ENCODE results near the gene TBCK. TPM values are rescaled to one million over a fixed set of nuclear protein-coding genes. Genes with fewer than 3 reads are reported as not detected.

Gene TBCK
- total RNA-seq, 1 donor from 2014 or later: 25.1 TPM

GRCh38 chr4:106034220-106034619 lies 281.8 kb downstream of the TBCK start:
- Mint-ChIP-seq H3K4me1 (ENCODE audit: low read depth) (no peaks in the 10 kb centered on the region), H3K27ac (no peak overlapping the region), H3K36me3 (ENCODE audit: low read depth) (no peaks in the 10 kb centered on the region), H3K9me3 (no peaks in the 10 kb centered on the region), H3K4me3 (no peak overlapping the region), H3K27me3 (ENCODE audit: insufficient read depth) (no peaks in the 10 kb centered on the region)
- intact Hi-C loops (cut with micrococcal nuclease): no loop called here
- DNase-seq (ENCODE audit: low spot score): no peak

- no peak overlapping the region for H3K4me3 Mint-ChIP-seq
- H3K27me3 Mint-ChIP-seq (ENCODE audit: insufficient read depth): no peaks in the 10 kb centered on the region
- H3K36me3 Mint-ChIP-seq (ENCODE audit: low read depth): no peaks in the 10 kb centered on the region
- H3K27ac Mint-ChIP-seq: no peak overlapping the region
- DNase-seq (ENCODE audit: low spot score): no peak
- intact Hi-C loops (cut with micrococcal nuclease): no loop called here
- no peaks in the 10 kb centered on the region for H3K4me1 Mint-ChIP-seq (ENCODE audit: low read depth)
- no peaks in the 10 kb centered on the region for H3K9me3 Mint-ChIP-seq
Observed at GRCh38 chr4:106033469-106033868, 282.5 kb downstream of the TBCK start.

- Mint-ChIP-seq H3K36me3 (ENCODE audit: low read depth) (no peaks in the 10 kb centered on the region), H3K27me3 (ENCODE audit: insufficient read depth) (no peaks in the 10 kb centered on the region), H3K27ac (no peak overlapping the region), H3K4me3 (no peak overlapping the region), H3K9me3 (no peaks in the 10 kb centered on the region), H3K4me1 (ENCODE audit: low read depth) (no peaks in the 10 kb centered on the region)
- DNase-seq (ENCODE audit: low spot score): no peak
- intact Hi-C loops (cut with micrococcal nuclease): no loop called here
Observed at GRCh38 chr4:106032851-106033286, 283.1 kb downstream of the TBCK start.

GRCh38 chr4:106022454-106022853 lies 293.6 kb downstream of the TBCK start:
- intact Hi-C loops (cut with micrococcal nuclease): no loop called here
- H3K4me1 Mint-ChIP-seq (ENCODE audit: low read depth): no peaks in the 10 kb centered on the region
- no peaks in the 10 kb centered on the region for H3K27me3 Mint-ChIP-seq (ENCODE audit: insufficient read depth)
- no peaks in the 10 kb centered on the region for H3K9me3 Mint-ChIP-seq
- H3K27ac Mint-ChIP-seq: no peak overlapping the region
- no peak for DNase-seq (ENCODE audit: low spot score)
- no peak overlapping the region for H3K4me3 Mint-ChIP-seq
- H3K36me3 Mint-ChIP-seq (ENCODE audit: low read depth): no peaks in the 10 kb centered on the region

GRCh38 chr4:106021737-106022410 lies 294.1 kb downstream of the TBCK start:
- Mint-ChIP-seq H3K4me1 (ENCODE audit: low read depth) (no peaks in the 10 kb centered on the region), H3K27ac (no peak overlapping the region)

GRCh38 chr4:106019771-106020170 lies 296.2 kb downstream of the TBCK start:
- Mint-ChIP-seq H3K36me3 (ENCODE audit: low read depth) (no peaks in the 10 kb centered on the region), H3K4me1 (ENCODE audit: low read depth) (no peaks in the 10 kb centered on the region), H3K27me3 (ENCODE audit: insufficient read depth) (no peaks in the 10 kb centered on the region), H3K4me3 (no peak overlapping the region), H3K9me3 (peaks cover 11% of the 10 kb centered on the region), H3K27ac (no peak overlapping the region)
- intact Hi-C loops (cut with micrococcal nuclease): no loop called here
- DNase-seq (ENCODE audit: low spot score): no peak

More at GRCh38 chr4:106021737-106022410, 294.1 kb downstream of the TBCK start:
- intact Hi-C loops (cut with micrococcal nuclease): no loop called here
- H3K9me3 Mint-ChIP-seq: peaks cover 4% of the 10 kb centered on the region
- no peak for DNase-seq (ENCODE audit: low spot score)
- no peaks in the 10 kb centered on the region for H3K36me3 Mint-ChIP-seq (ENCODE audit: low read depth)
- no peaks in the 10 kb centered on the region for H3K27me3 Mint-ChIP-seq (ENCODE audit: insufficient read depth)
- H3K4me3 Mint-ChIP-seq: no peak overlapping the region

GRCh38 chr4:106017975-106018374 lies 298.0 kb downstream of the TBCK start:
- no peak overlapping the region for H3K4me3 Mint-ChIP-seq
- no peaks in the 10 kb centered on the region for H3K4me1 Mint-ChIP-seq (ENCODE audit: low read depth)
- DNase-seq (ENCODE audit: low spot score): no peak
- H3K27ac Mint-ChIP-seq: no peak overlapping the region
- H3K36me3 Mint-ChIP-seq (ENCODE audit: low read depth): no peaks in the 10 kb centered on the region
- intact Hi-C loops (cut with micrococcal nuclease): no loop called here
- H3K27me3 Mint-ChIP-seq (ENCODE audit: insufficient read depth): no peaks in the 10 kb centered on the region
- H3K9me3 Mint-ChIP-seq: peaks cover 16% of the 10 kb centered on the region

GRCh38 chr4:106011387-106011786 lies 304.6 kb downstream of the TBCK start:
- Mint-ChIP-seq H3K27me3 (ENCODE audit: insufficient read depth) (no peaks in the 10 kb centered on the region), H3K9me3 (peaks cover 18% of the 10 kb centered on the region), H3K4me1 (ENCODE audit: low read depth) (no peaks in the 10 kb centered on the region), H3K27ac (no peak overlapping the region), H3K36me3 (ENCODE audit: low read depth) (no peaks in the 10 kb centered on the region), H3K4me3 (no peak overlapping the region)
- DNase-seq (ENCODE audit: low spot score): no peak
- intact Hi-C loops (cut with micrococcal nuclease): no loop called here

- no peak overlapping the region for H3K4me3 Mint-ChIP-seq
- H3K9me3 Mint-ChIP-seq: peaks cover 18% of the 10 kb centered on the region
- DNase-seq (ENCODE audit: low spot score): no peak
- intact Hi-C loops (cut with micrococcal nuclease): no loop called here
- no peak overlapping the region for H3K27ac Mint-ChIP-seq
- no peaks in the 10 kb centered on the region for H3K4me1 Mint-ChIP-seq (ENCODE audit: low read depth)
- H3K27me3 Mint-ChIP-seq (ENCODE audit: insufficient read depth): no peaks in the 10 kb centered on the region
- no peaks in the 10 kb centered on the region for H3K36me3 Mint-ChIP-seq (ENCODE audit: low read depth)
Observed at GRCh38 chr4:106010761-106011160, 305.2 kb downstream of the TBCK start.

- no peak for DNase-seq (ENCODE audit: low spot score)
- H3K27ac Mint-ChIP-seq: no peak overlapping the region
- intact Hi-C loops (cut with micrococcal nuclease): no loop called here
- no peaks in the 10 kb centered on the region for H3K9me3 Mint-ChIP-seq
- no peaks in the 10 kb centered on the region for H3K27me3 Mint-ChIP-seq (ENCODE audit: insufficient read depth)
- no peak overlapping the region for H3K4me3 Mint-ChIP-seq
- no peaks in the 10 kb centered on the region for H3K36me3 Mint-ChIP-seq (ENCODE audit: low read depth)
- no peaks in the 10 kb centered on the region for H3K4me1 Mint-ChIP-seq (ENCODE audit: low read depth)
Observed at GRCh38 chr4:106002994-106003393, 313.0 kb downstream of the TBCK start.

GRCh38 chr4:105998171-105999063 lies 317.6 kb downstream of the TBCK start:
- H3K27me3 Mint-ChIP-seq (ENCODE audit: insufficient read depth): no peaks in the 10 kb centered on the region

GRCh38 chr4:105996845-105997244 lies 319.2 kb downstream of the TBCK start:
- no peak overlapping the region for H3K27ac Mint-ChIP-seq
- no peak for DNase-seq (ENCODE audit: low spot score)
- no peak overlapping the region for H3K4me3 Mint-ChIP-seq
- no peaks in the 10 kb centered on the region for H3K9me3 Mint-ChIP-seq
- intact Hi-C loops (cut with micrococcal nuclease): no loop called here
- no peaks in the 10 kb centered on the region for H3K4me1 Mint-ChIP-seq (ENCODE audit: low read depth)
- no peaks in the 10 kb centered on the region for H3K27me3 Mint-ChIP-seq (ENCODE audit: insufficient read depth)
- no peaks in the 10 kb centered on the region for H3K36me3 Mint-ChIP-seq (ENCODE audit: low read depth)

More at GRCh38 chr4:105998171-105999063, 317.6 kb downstream of the TBCK start:
- Mint-ChIP-seq H3K4me3 (no peak overlapping the region), H3K9me3 (no peaks in the 10 kb centered on the region), H3K4me1 (ENCODE audit: low read depth) (no peaks in the 10 kb centered on the region), H3K36me3 (ENCODE audit: low read depth) (no peaks in the 10 kb centered on the region), H3K27ac (no peak overlapping the region)
- no peak for DNase-seq (ENCODE audit: low spot score)
- intact Hi-C loops (cut with micrococcal nuclease): no loop called here

- Mint-ChIP-seq H3K36me3 (ENCODE audit: low read depth) (no peaks in the 10 kb centered on the region), H3K9me3 (no peaks in the 10 kb centered on the region), H3K4me1 (ENCODE audit: low read depth) (no peaks in the 10 kb centered on the region), H3K4me3 (no peak overlapping the region), H3K27me3 (ENCODE audit: insufficient read depth) (no peaks in the 10 kb centered on the region), H3K27ac (no peak overlapping the region)
- intact Hi-C loops (cut with micrococcal nuclease): no loop called here
- no peak for DNase-seq (ENCODE audit: low spot score)
Observed at GRCh38 chr4:105994841-105995501, 321.0 kb downstream of the TBCK start.

All from activated T-helper 1 cell treated with anti-CD3 and anti-CD28 coated beads, Interleukin-12 subunit alpha, Interleukin-12 subunit beta, Interleukin-2, Interleukin-4 antibody, amounts not matched to agents 30 ng/mL and 10 ng/mL and 1 ng/mL, durations not matched to agents 14 hours and 24 hours and 36 hours (primary cell).